HepG2 (cell line): ENCODE results near the gene RNU2-63P. TPM values are rescaled to one million over a fixed set of nuclear protein-coding genes. Genes with fewer than 3 reads are reported as not detected.

ENCODE experiments used
- AGO1 ChIP-seq: fragments of 200-400 bp; formaldehyde crosslinking; IDR thresholded peaks from 2 replicates; pipeline ENCODE4 v1.6.1; 2017; ENCODE audit warnings: mild to moderate bottlenecking, low read depth, low read length, moderate library complexity; ENCODE audit not compliant: poor library complexity, severe bottlenecking
- CENPX ChIP-seq: sonication (generic); formaldehyde crosslinking; IDR thresholded peaks from 2 replicates; pipeline ENCODE4 v1.9.0; 2021; ENCODE audit warnings: mild to moderate bottlenecking, missing genetic modification reagents, moderate library complexity
- ESRRA ChIP-seq: sonication (generic); formaldehyde crosslinking; IDR thresholded peaks from 2 replicates; pipeline ENCODE4 v1.5.1; 2020; ENCODE audit warnings: mild to moderate bottlenecking, low read depth, missing genetic modification reagents
- HCFC1 ChIP-seq: fragments of 150-350 bp; IDR thresholded peaks from 2 replicates; pipeline ENCODE4 v1.6.1; 2014; ENCODE audit warnings: low read depth, low read length
- HNRNPK ChIP-seq: fragments of 200-400 bp; formaldehyde crosslinking; IDR thresholded peaks from 2 replicates; pipeline ENCODE4 v1.6.1; 2018; ENCODE audit warnings: low read length, low read depth, moderate library complexity, mild to moderate bottlenecking; ENCODE audit not compliant: poor library complexity, severe bottlenecking
- KLF16 ChIP-seq, 2 experiments: sonication (generic) in 1 of 2; formaldehyde crosslinking in 1 of 2; IDR thresholded peaks; 2 replicates each; pipeline versions ENCODE4 v1.6.1 to v1.8.0; 2016 to 2023; ENCODE audit warnings: missing genetic modification reagents in 2 of 2, missing compliant biosample characterization in 1 of 2
- MEIS1 ChIP-seq: sonication (generic); formaldehyde crosslinking; IDR thresholded peaks from 2 replicates; pipeline ENCODE4 v1.9.0; 2021; ENCODE audit warnings: mild to moderate bottlenecking, missing genetic modification reagents, moderate library complexity, borderline replicate concordance
- MLLT10 ChIP-seq: sonication (generic); formaldehyde crosslinking; IDR thresholded peaks from 2 replicates; pipeline ENCODE4 v1.4.0; 2020; ENCODE audit warnings: missing genetic modification reagents
- NCOA5 ChIP-seq: sonication (generic); formaldehyde crosslinking; IDR thresholded peaks from 2 replicates; pipeline ENCODE4 v1.4.0; 2020; ENCODE audit warnings: missing genetic modification reagents
- PCBP1 ChIP-seq: fragments of 200-400 bp; formaldehyde crosslinking; IDR thresholded peaks from 2 replicates; pipeline ENCODE4 v1.6.1; 2017; ENCODE audit warnings: mild to moderate bottlenecking, low read depth, low read length, borderline replicate concordance
- PHB2 ChIP-seq: fragments of 450-650 bp; IDR thresholded peaks from 2 replicates; pipeline ENCODE4 v1.6.1; 2018; ENCODE audit not compliant: partially characterized antibody
- PTBP1 ChIP-seq: fragments of 200-400 bp; formaldehyde crosslinking; IDR thresholded peaks from 2 replicates; pipeline ENCODE4 v1.6.1; 2018; ENCODE audit warnings: low read length, low read depth; ENCODE audit not compliant: poor library complexity, severe bottlenecking
- SP4 ChIP-seq: sonication (generic); formaldehyde crosslinking; IDR thresholded peaks from 2 replicates; pipeline ENCODE4 v1.8.1; 2023; ENCODE audit warnings: mild to moderate bottlenecking, missing genetic modification reagents
- ZNF367 ChIP-seq: sonication (generic); formaldehyde crosslinking; IDR thresholded peaks from 2 replicates; pipeline ENCODE4 v1.4.0; 2020; ENCODE audit warnings: missing genetic modification reagents, borderline replicate concordance
- ZNF747 ChIP-seq: sonication (generic); formaldehyde crosslinking; IDR thresholded peaks from 2 replicates; pipeline ENCODE4 v1.8.1; 2023; ENCODE audit warnings: missing genetic modification reagents, mild to moderate bottlenecking, borderline replicate concordance
- ZNF782 ChIP-seq: sonication (generic); formaldehyde crosslinking; IDR thresholded peaks from 2 replicates; pipeline ENCODE4 v1.4.0; 2020; ENCODE audit warnings: missing genetic modification reagents, mild to moderate bottlenecking, borderline replicate concordance
- polyA plus RNA-seq, 8 experiments: library from polyadenylated mRNA; depleted of rRNA in 3 of 8; stranded (reverse) in 7 of 8; unstranded in 1 of 8; fragments of >200 nt; fragmentation: Illumina TruSeq in 4 of 8; extraction: Trizol in 4 of 8; gene quantifications; 2 replicates each; pipeline versions ENCODE4 v1.2.1 to v1.2.3, GENCODE V29; 2011 to 2016; ENCODE audit warnings: low read depth in 4 of 8, missing spikeins in 1 of 8, mixed read lengths in 1 of 8; ENCODE audit not compliant: insufficient read depth in 1 of 8
- total RNA-seq, 5 experiments: library from RNA; depleted of rRNA; stranded (reverse); fragments of >200 nt; fragmentation: Illumina TruSeq; extraction: Trizol; gene quantifications; 2 replicates each; pipeline ENCODE4 v1.2.3, GENCODE V29; 2016; ENCODE audit warnings: low read depth in 1 of 5
- TF ChIP-seq, protein P1 (sequence below), 2 experiments: sonication (generic) in 1 of 2; formaldehyde crosslinking in 1 of 2; IDR thresholded peaks; 2 replicates each; pipeline versions ENCODE4 v1.5.1 to v1.6.1; 2011 to 2020; ENCODE audit warnings: borderline replicate concordance in 1 of 2, low read depth in 1 of 2, low read length in 1 of 2, mild to moderate bottlenecking in 1 of 2, missing genetic modification reagents in 1 of 2, moderate library complexity in 1 of 2
- TF ChIP-seq, protein P2 (sequence below): sonication (generic); formaldehyde crosslinking; IDR thresholded peaks from 2 replicates; pipeline ENCODE4 v1.5.1; 2020; ENCODE audit warnings: missing genetic modification reagents, mild to moderate bottlenecking, borderline replicate concordance
- TF ChIP-seq, protein P3 (sequence below): sonication (generic); formaldehyde crosslinking; IDR thresholded peaks from 2 replicates; pipeline ENCODE4 v1.4.0; 2020; ENCODE audit warnings: missing genetic modification reagents, borderline replicate concordance
- TF ChIP-seq, protein P4 (sequence below): sonication (generic); formaldehyde crosslinking; IDR thresholded peaks from 2 replicates; pipeline ENCODE4 v1.8.0; 2022; ENCODE audit warnings: mild to moderate bottlenecking, missing genetic modification reagents
- TF ChIP-seq, protein P5 (sequence below): sonication (generic); formaldehyde crosslinking; IDR thresholded peaks from 2 replicates; pipeline ENCODE4 v1.4.0; 2020; ENCODE audit warnings: mild to moderate bottlenecking, missing genetic modification reagents

Gene RNU2-63P
- total and polyA plus RNA-seq, 2 of the 13 experiments (the other 11 are each of a cell fraction or from before 2014, with no cell fraction given): 6.8 TPM; not detected in 1

DNA sequence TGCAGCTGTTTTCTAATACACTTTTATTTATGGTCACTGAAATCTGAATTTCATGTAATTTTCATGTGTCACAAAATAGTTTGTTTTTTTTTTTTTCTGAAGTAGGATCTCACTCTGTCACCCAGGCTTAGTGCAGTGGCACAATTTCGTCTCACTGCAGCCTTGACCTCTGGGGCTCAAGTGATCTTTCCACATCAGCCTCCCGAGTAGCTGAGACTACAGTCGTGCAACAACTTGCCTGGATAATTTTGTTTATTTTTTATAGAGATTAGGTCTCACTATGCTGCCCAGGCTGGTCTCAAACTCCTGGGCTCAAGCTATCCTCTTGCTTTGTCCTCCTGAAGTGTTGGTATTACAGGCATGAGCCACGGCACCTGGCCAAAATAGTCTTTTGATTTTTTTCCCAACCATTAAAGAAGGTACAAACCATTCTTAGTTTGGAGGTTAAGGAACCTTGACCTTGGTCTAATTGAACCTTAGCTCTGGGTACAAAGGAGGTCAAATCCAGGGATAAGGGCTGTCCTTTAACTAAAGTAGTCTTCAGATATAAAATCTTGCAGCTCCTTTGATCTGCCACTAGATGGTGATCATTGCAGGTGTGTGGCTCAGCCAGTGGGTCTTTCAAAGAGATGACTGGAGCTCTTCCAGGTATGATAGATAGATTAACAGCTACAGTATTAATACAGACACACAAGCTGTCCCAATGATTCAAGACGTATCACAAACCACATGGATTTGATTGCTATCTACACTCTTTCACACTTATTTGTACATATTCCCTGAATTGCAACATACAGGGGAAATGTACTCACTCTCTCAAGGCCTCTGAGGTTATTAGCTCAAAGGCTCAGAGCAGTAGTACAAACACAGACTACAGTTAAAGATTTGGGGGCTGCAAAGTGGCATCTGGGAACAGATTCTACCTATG lies 43.9 kb upstream of the RNU2-63P start (continued):
- TF ChIP-seq ZNF782 (CRISPR knock-in tag) (no peak), NCOA5 (CRISPR knock-in tag) (no peak), ZNF747 (CRISPR knock-in tag) (no peak), ZNF367 (CRISPR knock-in tag) (no peak), HNRNPK (no peak), SP4 (CRISPR knock-in tag) (no peak; the same call in 1 of the 2 replicates), MLLT10 (no peak), MEIS1 (CRISPR knock-in tag) (no peak), KLF16 (CRISPR knock-in tag; IDR thresholded peaks at IDR 0.05) (no peak), ESRRA (CRISPR knock-in tag) (no peak), PCBP1 (no peak), AGO1 (no peak), PTBP1 (no peak), PHB2 (no peak), HCFC1 (no peak), CENPX (CRISPR knock-in tag) (no peak)
- TF ChIP-seq, protein P1, sequence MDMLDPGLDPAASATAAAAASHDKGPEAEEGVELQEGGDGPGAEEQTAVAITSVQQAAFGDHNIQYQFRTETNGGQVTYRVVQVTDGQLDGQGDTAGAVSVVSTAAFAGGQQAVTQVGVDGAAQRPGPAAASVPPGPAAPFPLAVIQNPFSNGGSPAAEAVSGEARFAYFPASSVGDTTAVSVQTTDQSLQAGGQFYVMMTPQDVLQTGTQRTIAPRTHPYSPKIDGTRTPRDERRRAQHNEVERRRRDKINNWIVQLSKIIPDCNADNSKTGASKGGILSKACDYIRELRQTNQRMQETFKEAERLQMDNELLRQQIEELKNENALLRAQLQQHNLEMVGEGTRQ (IDR thresholded peaks at IDR 0.05; ENCODE audit: low read depth, low read length): no peak
- TF ChIP-seq, protein P1 (CRISPR knock-in tag; IDR thresholded peaks at IDR 0.05; ENCODE audit: borderline replicate concordance): no peak
- TF ChIP-seq, protein P2, sequence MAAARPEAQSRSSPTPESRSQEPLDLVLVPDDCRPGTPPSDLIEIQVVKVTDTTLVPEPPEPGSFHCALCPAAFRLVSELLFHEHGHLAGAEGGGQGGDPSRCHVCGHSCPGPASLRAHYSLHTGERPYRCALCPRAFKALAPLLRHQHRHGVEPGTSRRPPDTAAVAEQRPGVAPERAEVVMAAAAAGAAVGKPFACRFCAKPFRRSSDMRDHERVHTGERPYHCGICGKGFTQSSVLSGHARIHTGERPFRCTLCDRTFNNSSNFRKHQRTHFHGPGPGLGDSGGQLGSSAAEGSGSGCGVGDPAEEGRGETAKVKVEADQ (CRISPR knock-in tag): no peak
- TF ChIP-seq, protein P3, sequence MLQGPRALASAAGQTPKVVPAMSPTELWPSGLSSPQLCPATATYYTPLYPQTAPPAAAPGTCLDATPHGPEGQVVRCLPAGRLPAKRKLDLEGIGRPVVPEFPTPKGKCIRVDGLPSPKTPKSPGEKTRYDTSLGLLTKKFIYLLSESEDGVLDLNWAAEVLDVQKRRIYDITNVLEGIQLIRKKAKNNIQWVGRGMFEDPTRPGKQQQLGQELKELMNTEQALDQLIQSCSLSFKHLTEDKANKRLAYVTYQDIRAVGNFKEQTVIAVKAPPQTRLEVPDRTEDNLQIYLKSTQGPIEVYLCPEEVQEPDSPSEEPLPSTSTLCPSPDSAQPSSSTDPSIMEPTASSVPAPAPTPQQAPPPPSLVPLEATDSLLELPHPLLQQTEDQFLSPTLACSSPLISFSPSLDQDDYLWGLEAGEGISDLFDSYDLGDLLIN (CRISPR knock-in tag): no peak
- TF ChIP-seq, protein P4, sequence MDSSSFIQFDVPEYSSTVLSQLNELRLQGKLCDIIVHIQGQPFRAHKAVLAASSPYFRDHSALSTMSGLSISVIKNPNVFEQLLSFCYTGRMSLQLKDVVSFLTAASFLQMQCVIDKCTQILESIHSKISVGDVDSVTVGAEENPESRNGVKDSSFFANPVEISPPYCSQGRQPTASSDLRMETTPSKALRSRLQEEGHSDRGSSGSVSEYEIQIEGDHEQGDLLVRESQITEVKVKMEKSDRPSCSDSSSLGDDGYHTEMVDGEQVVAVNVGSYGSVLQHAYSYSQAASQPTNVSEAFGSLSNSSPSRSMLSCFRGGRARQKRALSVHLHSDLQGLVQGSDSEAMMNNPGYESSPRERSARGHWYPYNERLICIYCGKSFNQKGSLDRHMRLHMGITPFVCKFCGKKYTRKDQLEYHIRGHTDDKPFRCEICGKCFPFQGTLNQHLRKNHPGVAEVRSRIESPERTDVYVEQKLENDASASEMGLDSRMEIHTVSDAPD (CRISPR knock-in tag): no peak
- TF ChIP-seq, protein P5, sequence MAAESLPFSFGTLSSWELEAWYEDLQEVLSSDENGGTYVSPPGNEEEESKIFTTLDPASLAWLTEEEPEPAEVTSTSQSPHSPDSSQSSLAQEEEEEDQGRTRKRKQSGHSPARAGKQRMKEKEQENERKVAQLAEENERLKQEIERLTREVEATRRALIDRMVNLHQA: no peak
